ENCODE measurements around the gene MAP3K14.

DNA sequence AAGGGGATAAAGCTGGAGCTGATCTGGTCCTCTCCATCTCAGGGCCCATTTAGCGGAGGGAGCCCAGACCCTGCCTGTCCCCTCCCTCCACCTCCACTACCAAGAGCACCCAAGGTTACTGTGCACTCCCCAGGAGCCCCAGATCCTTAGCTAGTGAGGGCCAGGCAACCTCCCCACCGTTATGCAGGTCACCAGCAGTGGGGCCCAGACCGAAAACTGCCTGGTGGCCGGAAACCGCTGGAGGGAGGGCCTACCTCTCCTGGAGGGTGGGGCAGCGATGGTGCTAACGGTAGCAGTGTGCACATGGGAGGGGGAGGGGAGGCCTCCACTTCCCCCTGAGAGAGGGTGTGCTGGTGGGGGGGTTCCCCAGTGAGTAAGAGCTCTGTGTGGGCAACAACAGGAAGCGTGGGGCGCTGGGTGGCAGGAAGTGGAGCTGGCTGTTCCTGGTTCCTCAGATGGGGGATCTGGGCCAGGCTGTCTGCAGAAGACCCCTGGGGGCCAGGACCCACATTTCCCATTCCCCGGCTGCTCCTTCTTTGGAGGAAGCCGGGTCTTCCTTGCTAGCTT lies 90.8 kb downstream of the MAP3K14 start:
- TF ChIP-seq, protein P1, sequence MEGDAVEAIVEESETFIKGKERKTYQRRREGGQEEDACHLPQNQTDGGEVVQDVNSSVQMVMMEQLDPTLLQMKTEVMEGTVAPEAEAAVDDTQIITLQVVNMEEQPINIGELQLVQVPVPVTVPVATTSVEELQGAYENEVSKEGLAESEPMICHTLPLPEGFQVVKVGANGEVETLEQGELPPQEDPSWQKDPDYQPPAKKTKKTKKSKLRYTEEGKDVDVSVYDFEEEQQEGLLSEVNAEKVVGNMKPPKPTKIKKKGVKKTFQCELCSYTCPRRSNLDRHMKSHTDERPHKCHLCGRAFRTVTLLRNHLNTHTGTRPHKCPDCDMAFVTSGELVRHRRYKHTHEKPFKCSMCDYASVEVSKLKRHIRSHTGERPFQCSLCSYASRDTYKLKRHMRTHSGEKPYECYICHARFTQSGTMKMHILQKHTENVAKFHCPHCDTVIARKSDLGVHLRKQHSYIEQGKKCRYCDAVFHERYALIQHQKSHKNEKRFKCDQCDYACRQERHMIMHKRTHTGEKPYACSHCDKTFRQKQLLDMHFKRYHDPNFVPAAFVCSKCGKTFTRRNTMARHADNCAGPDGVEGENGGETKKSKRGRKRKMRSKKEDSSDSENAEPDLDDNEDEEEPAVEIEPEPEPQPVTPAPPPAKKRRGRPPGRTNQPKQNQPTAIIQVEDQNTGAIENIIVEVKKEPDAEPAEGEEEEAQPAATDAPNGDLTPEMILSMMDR (IDR thresholded peaks at IDR 0.05): peak in 1 of 6 experiments; percentile 10
- TF ChIP-seq POLR2A (IDR thresholded peaks at IDR 0.05): peak; percentile 23 to 50

Data from Peyer's patch (tissue), 4 donors.